Activated CD8-positive, alpha-beta T cell treated with anti-CD3 and anti-CD28 coated beads for 36 hours (primary cell): ENCODE measurements around the gene DBNL. TPM values are rescaled to one million over a fixed set of nuclear protein-coding genes. Genes with fewer than 3 reads are reported as not detected.
A peak's percentile ranks its signal among the peaks of the same experiment; 100 is the strongest.
"Not testable (repeated sequence)": the region's sequence is repeated elsewhere in the genome, so short reads cannot be mapped to it uniquely, and the experiment has no call there.

Source experiments
- ATAC-seq: fragments of 200-7000 bp; cut with Tn5 transposase; one replicate; pipeline ENCODE4 v1.10.0; 2021; ENCODE audit warnings: mild to moderate bottlenecking, moderate library complexity
- CTCF ChIA-PET: fragments of 350-600 bp; sonication (Branson Sonifier 250); formaldehyde crosslinking; loops from one replicate; lab custom pipeline; 2021; ENCODE audit warnings: antibody characterized with exemption; lab: Charles Lee
- POLR2A ChIA-PET: fragments of 350-600 bp; sonication (Branson Sonifier 250); formaldehyde crosslinking; loops from one replicate; lab custom pipeline; 2021; ENCODE audit warnings: antibody characterized with exemption; lab: Charles Lee
- DNase-seq: peaks from one replicate; pipeline ENCODE4 v3.0.0-alpha.2; 2020
- H3K27ac Mint-ChIP-seq: one replicate; pipeline ENCODE4 v1.8.0; 2021; ENCODE audit warnings: mild to moderate bottlenecking, mixed read lengths
- H3K27me3 Mint-ChIP-seq: one replicate; pipeline ENCODE4 v1.8.0; 2021; ENCODE audit warnings: mixed read lengths
- H3K36me3 Mint-ChIP-seq: one replicate; pipeline ENCODE4 v1.8.0; 2021; ENCODE audit warnings: low read depth, mixed read lengths
- H3K4me1 Mint-ChIP-seq: one replicate; pipeline ENCODE4 v1.8.0; 2021; ENCODE audit warnings: low read depth, mixed read lengths
- H3K4me3 Mint-ChIP-seq: one replicate; pipeline ENCODE4 v1.8.0; 2021; ENCODE audit warnings: mild to moderate bottlenecking, moderate library complexity, mixed read lengths
- H3K9me3 Mint-ChIP-seq: one replicate; pipeline ENCODE4 v1.8.0; 2021; ENCODE audit warnings: mixed read lengths
- CTCF ChIP-seq: fragments of 200-600 bp; IDR thresholded peaks from one replicate; pipeline ENCODE4 v1.8.0; 2022; ENCODE audit warnings: antibody characterized with exemption, mild to moderate bottlenecking
- intact Hi-C: fragments of 100-400 bp; cut with micrococcal nuclease; formaldehyde crosslinking; loops from one replicate; pipeline ENCODE4 v1.10.0; 2022
- total RNA-seq, 2 experiments: library from RNA; stranded (reverse); gene quantifications; one replicate each; pipeline ENCODE4 v1.2.3, GENCODE V29; 2021

DBNL gene
- total RNA-seq: 100 to 1,000 TPM; 108 to 110 TPM

- ATAC-seq (peak; percentile 65), DNase-seq (peak; percentile 94)
- Mint-ChIP-seq H3K4me3 (peak within 1 kb of the TSS; percentile 91), H3K4me1 (peaks cover 46% of the 10 kb centered on the region), H3K9me3 (no peaks in the 10 kb centered on the region), H3K27ac (peak within 1 kb of the TSS; percentile 91), H3K36me3 (peaks cover 37% of the 10 kb centered on the region), H3K27me3 (no peaks in the 10 kb centered on the region)
- TF ChIP-seq CTCF: no peak
- CTCF ChIA-PET: interaction anchor here (0.8 to 1.7 kb wide), 5 partner anchors 24 to 213 kb away, joined by 3 to 9 read pairs (median 3); no protein-coding TSS in a partner anchor
- POLR2A ChIA-PET: interaction anchor here (0.6 to 5.7 kb wide), 18 partner anchors 10 to 753 kb away, joined by 3 to 54 read pairs (median 4); partner anchors contain the start of genes PGAM2, POLD2 and UBE2D4
- intact Hi-C loops: no loop called here
These were observed at the start of gene DBNL for GRCh38 chr7:44044315-44045225. DBNL (plus strand) TSS chr7:44044702; CDS start chr7:44044738, 36 bp downstream.

GRCh38 chr7:43997532-43997931 lies 47.0 kb upstream of the DBNL start, which contains the start of gene SPDYE1:
SPDYE1 (plus strand) TSS chr7:43997897; CDS start chr7:43999950, 2,053 bp downstream.
- H3K27me3 Mint-ChIP-seq, H3K36me3 Mint-ChIP-seq, POLR2A ChIA-PET, CTCF ChIA-PET, H3K27ac Mint-ChIP-seq, intact Hi-C loops, H3K4me3 Mint-ChIP-seq, H3K4me1 Mint-ChIP-seq, DNase-seq, H3K9me3 Mint-ChIP-seq, ATAC-seq: not testable (repeated sequence)

- CTCF ChIA-PET, POLR2A ChIA-PET, intact Hi-C loops, H3K36me3 Mint-ChIP-seq, H3K27me3 Mint-ChIP-seq, ATAC-seq, DNase-seq, H3K27ac Mint-ChIP-seq, H3K4me3 Mint-ChIP-seq, H3K9me3 Mint-ChIP-seq, H3K4me1 Mint-ChIP-seq: not testable (repeated sequence)
These were observed 32.4 kb upstream of the DBNL start for GRCh38 chr7:44012081-44012480.

GRCh38 chr7:44015090-44015489 lies 29.4 kb upstream of the DBNL start:
- POLR2A ChIA-PET, ATAC-seq, intact Hi-C loops, H3K4me3 Mint-ChIP-seq, H3K9me3 Mint-ChIP-seq, DNase-seq, H3K27ac Mint-ChIP-seq, H3K27me3 Mint-ChIP-seq, CTCF ChIA-PET, H3K4me1 Mint-ChIP-seq, H3K36me3 Mint-ChIP-seq: not testable (repeated sequence)

GRCh38 chr7:44018857-44019807 lies 25.4 kb upstream of the DBNL start:
- intact Hi-C loops, H3K27me3 Mint-ChIP-seq, H3K9me3 Mint-ChIP-seq, H3K36me3 Mint-ChIP-seq: not testable (repeated sequence)
- ATAC-seq (peak; percentile 90), DNase-seq (peak; percentile 99)
- CTCF ChIA-PET: interaction anchor here (0.6 to 1.6 kb wide), 6 partner anchors 25 to 459 kb away, joined by 3 to 9 read pairs (median 4); partner anchors contain the start of genes DBNL and POLD2
- POLR2A ChIA-PET: interaction anchor here (0.7 to 1.2 kb wide), 2 partner anchors 25 to 78 kb away, joined by 3 to 4 read pairs; partner anchors contain the start of gene DBNL
- Mint-ChIP-seq H3K4me1 (peaks cover 26% of the 10 kb centered on the region), H3K4me3 (peak overlapping the region; percentile 87), H3K27ac (peak overlapping the region; percentile 88)
- TF ChIP-seq CTCF: peak; percentile 27

GRCh38 chr7:44019825-44020224 lies 24.7 kb upstream of the DBNL start:
- H3K27ac Mint-ChIP-seq, H3K9me3 Mint-ChIP-seq, H3K27me3 Mint-ChIP-seq, intact Hi-C loops, ATAC-seq, H3K36me3 Mint-ChIP-seq, H3K4me3 Mint-ChIP-seq, DNase-seq: not testable (repeated sequence)
- POLR2A ChIA-PET: interaction anchor here (0.7 to 1.2 kb wide), 3 partner anchors 24 to 78 kb away, joined by 3 to 4 read pairs (median 4); partner anchors contain the start of gene DBNL
- CTCF ChIA-PET: interaction anchor here (0.9 to 1.6 kb wide), 5 partner anchors 25 to 459 kb away, joined by 3 to 9 read pairs (median 4); partner anchors contain the start of genes DBNL and POLD2
- H3K4me1 Mint-ChIP-seq: peaks cover 26% of the 10 kb centered on the region

- POLR2A ChIA-PET, H3K4me3 Mint-ChIP-seq, CTCF ChIA-PET, ATAC-seq, H3K27ac Mint-ChIP-seq, H3K9me3 Mint-ChIP-seq, intact Hi-C loops, H3K36me3 Mint-ChIP-seq, DNase-seq, H3K27me3 Mint-ChIP-seq: not testable (repeated sequence)
- peaks cover 24% of the 10 kb centered on the region for H3K4me1 Mint-ChIP-seq
These were observed 22.4 kb upstream of the DBNL start for GRCh38 chr7:44022069-44022468.

GRCh38 chr7:44022796-44023467 lies 21.6 kb upstream of the DBNL start:
- H3K9me3 Mint-ChIP-seq, CTCF ChIA-PET, POLR2A ChIA-PET, H3K36me3 Mint-ChIP-seq, H3K27me3 Mint-ChIP-seq, intact Hi-C loops: not testable (repeated sequence)
- H3K4me3 Mint-ChIP-seq: peak overlapping the region; percentile 41
- H3K4me1 Mint-ChIP-seq: peaks cover 21% of the 10 kb centered on the region
- peak overlapping the region; percentile 92 for H3K27ac Mint-ChIP-seq
- peak; percentile 41 for DNase-seq
- ATAC-seq: peak; percentile 15
